ENCODE data around the gene MEF2D.

GRCh38 chr1:156525856-156526489, 25.4 kb upstream of the MEF2D start:
- no peak for TF ChIP-seq POLR2A (IDR thresholded peaks at IDR 0.05; ENCODE audit: low read length)
- no peak for TF ChIP-seq GATA1 (IDR thresholded peaks at IDR 0.05; ENCODE audit: low read depth, low read length)
